ENCODE measurements around the gene ABLIM1. TPM values are rescaled to one million over a fixed set of nuclear protein-coding genes. Genes with fewer than 3 reads are reported as not detected.

The ABLIM1 gene
- total and polyA plus RNA-seq, 2 of the 13 experiments (the other 11 are each of a cell fraction or from before 2014, with no cell fraction given): 59.4 to 92.7 TPM

- TF ChIP-seq ATF6 (CRISPR knock-in tag; conservative IDR thresholded peaks at IDR 0.05) (no peak), ZNF121 (CRISPR knock-in tag; IDR thresholded peaks at IDR 0.05) (no peak), THAP9 (CRISPR knock-in tag; IDR thresholded peaks at IDR 0.05; ENCODE audit: borderline replicate concordance) (no peak)
Measured at GRCh38 chr10:114388275-114388674, 269.8 kb downstream of the ABLIM1 start (continued).

GRCh38 chr10:114387784-114388183 lies 270.3 kb downstream of the ABLIM1 start:
- intact Hi-C loops (cut with micrococcal nuclease; ENCODE audit: unreplicated experiment) (no loop called here), in situ Hi-C loops (cut with HindIII; ENCODE audit: extremely low pct_ligation_motif_present, low pct_unique_long_range_greater_than_20kb) (no loop called here)
- FAIRE-seq (no peak), ATAC-seq (no peak), DNase-seq (ENCODE audit: low spot score) (no peak)
- H3K79me2 ChIP-seq (ENCODE audit: insufficient read depth, low read length): no peaks in the 10 kb centered on the region
- no peak overlapping the region for H3K9ac ChIP-seq (ENCODE audit: insufficient read depth, low read depth, low read length)
- WGBS (ENCODE audit: low lambda C conversion rate): 5% methylated on average over 4 of the region's 4 CpGs
- H4K20me1 ChIP-seq (ENCODE audit: insufficient read depth, low read length): no peaks in the 10 kb centered on the region
- H2AFZ ChIP-seq (ENCODE audit: low read length): no peak overlapping the region
- H3K27me3 ChIP-seq (ENCODE audit: control insufficient read depth in 1 of 2, insufficient read depth in 2 of 2, low read length in 2 of 2): peaks cover 2 to 32% of the 10 kb centered on the region in 2 experiments; a peak in 3 of 5 replicates
- CTCF ChIA-PET (ENCODE audit: low intra/inter-chr PET ratio, low total read pairs): no interaction called here
- POLR2A ChIA-PET: no interaction called here
- no peak overlapping the region for H3K4me2 ChIP-seq (ENCODE audit: low read depth, low read length)
- H3K4me1 ChIP-seq (ENCODE audit: insufficient read depth, low read length): no peaks in the 10 kb centered on the region
- BruUV-seq (replicated peaks): no TSS peak
- H3K9me3 ChIP-seq (ENCODE audit: low read length): no peaks in the 10 kb centered on the region
- H3K27ac ChIP-seq (ENCODE audit: extremely low read length, insufficient read depth, low read length): no peak overlapping the region
- no peaks in the 10 kb centered on the region for H3K36me3 ChIP-seq (replicated peaks in 1 of 2; ENCODE audit: control insufficient read depth in 1 of 2, insufficient read depth in 2 of 2, low read length in 2 of 2)
- no peak overlapping the region for H3K4me3 ChIP-seq (replicated peaks in 1 of 3; ENCODE audit: insufficient read depth in 1 of 3, low read depth in 2 of 3, low read length in 3 of 3)
- no peak for TF ChIP-seq NFYB (CRISPR knock-in tag; IDR thresholded peaks at IDR 0.05)
- TF ChIP-seq ZNF7 (CRISPR knock-in tag; IDR thresholded peaks at IDR 0.05): no peak
- TF ChIP-seq MTA3 (CRISPR knock-in tag; IDR thresholded peaks at IDR 0.05): no peak
- no peak for TF ChIP-seq DNMT1 (CRISPR knock-in tag; IDR thresholded peaks at IDR 0.05)
- no peak for TF ChIP-seq KLF9 (CRISPR knock-in tag; IDR thresholded peaks at IDR 0.05; ENCODE audit: low read depth)
- no peak for TF ChIP-seq ESRRA (CRISPR knock-in tag; IDR thresholded peaks at IDR 0.05; ENCODE audit: low read depth)
- no peak for TF ChIP-seq KDM1A (CRISPR knock-in tag; IDR thresholded peaks at IDR 0.05)
- TF ChIP-seq THAP11 (CRISPR knock-in tag; IDR thresholded peaks at IDR 0.05): no peak
- no peak for TF ChIP-seq PRMT3 (CRISPR knock-in tag; IDR thresholded peaks at IDR 0.05; ENCODE audit: borderline replicate concordance, low read depth)
- no peak for TF ChIP-seq NONO (IDR thresholded peaks at IDR 0.05)
- TF ChIP-seq NONO (CRISPR knock-in tag; conservative IDR thresholded peaks at IDR 0.05): no peak
- TF ChIP-seq ZNF362 (CRISPR knock-in tag; IDR thresholded peaks at IDR 0.05; ENCODE audit: borderline replicate concordance): no peak
- TF ChIP-seq ZNF773 (CRISPR knock-in tag; IDR thresholded peaks at IDR 0.05; ENCODE audit: borderline replicate concordance): no peak
- TF ChIP-seq CREB1 (IDR thresholded peaks at IDR 0.05): no peak
- TF ChIP-seq CREB1 (CRISPR knock-in tag; IDR thresholded peaks at IDR 0.05): no peak
- no peak for TF ChIP-seq ZNF766 (CRISPR knock-in tag; IDR thresholded peaks at IDR 0.05; ENCODE audit: borderline replicate concordance)
- no peak for TF ChIP-seq FOXM1 (CRISPR knock-in tag; IDR thresholded peaks at IDR 0.05)

Measured in HepG2 (cell line).